Endothelial cell (in vitro differentiated cells): Measurements from ENCODE around the gene SPDYE2. TPM values are rescaled to one million over a fixed set of nuclear protein-coding genes. Genes with fewer than 3 reads are reported as not detected.
"Not testable (repeated sequence)": the region's sequence is repeated elsewhere in the genome, so short reads cannot be mapped to it uniquely, and the experiment has no call there.

Source experiments
- DNase-seq: peaks from one replicate; pipeline ENCODE4 v3.0.0; 2021; ENCODE audit warnings: low spot score
- H3K27ac Mint-ChIP-seq: one replicate; pipeline ENCODE4 v1.8.0; 2021; ENCODE audit warnings: mixed read lengths, inconsistent platforms; ENCODE audit not compliant: unreplicated experiment
- H3K27me3 Mint-ChIP-seq: one replicate; pipeline ENCODE4 v1.8.0; 2021; ENCODE audit warnings: mild to moderate bottlenecking, moderate library complexity, mixed read lengths, inconsistent platforms; ENCODE audit not compliant: unreplicated experiment
- H3K36me3 Mint-ChIP-seq: one replicate; pipeline ENCODE4 v1.8.0; 2021; ENCODE audit warnings: mild to moderate bottlenecking, low read depth, mixed read lengths, inconsistent platforms; ENCODE audit not compliant: unreplicated experiment
- H3K4me1 Mint-ChIP-seq: one replicate; pipeline ENCODE4 v1.8.0; 2021; ENCODE audit warnings: mild to moderate bottlenecking, mixed read lengths, inconsistent platforms; ENCODE audit not compliant: unreplicated experiment
- H3K4me3 Mint-ChIP-seq: one replicate; pipeline ENCODE4 v1.8.0; 2021; ENCODE audit warnings: mild to moderate bottlenecking, mixed read lengths, inconsistent platforms; ENCODE audit not compliant: unreplicated experiment
- H3K9me3 Mint-ChIP-seq: one replicate; pipeline ENCODE4 v1.8.0; 2021; ENCODE audit warnings: mixed read lengths, inconsistent platforms; ENCODE audit not compliant: unreplicated experiment
- total RNA-seq: library from RNA; stranded (reverse); fragmentation: NEBNext Ultra II Directional; extraction: Animal tissue kit (Norgen Biotek cat#: 25700); gene quantifications from one replicate; pipeline ENCODE4 v1.2.1, GENCODE V29; 2021; ENCODE audit not compliant: unreplicated experiment

SPDYE2 gene
- total RNA-seq, 1 donor from 2014 or later: not detected

GRCh38 chr7:102589857-102590256, 38.8 kb downstream of the SPDYE2 start:
- not testable (repeated sequence) for H3K4me1 Mint-ChIP-seq, H3K27ac Mint-ChIP-seq, H3K4me3 Mint-ChIP-seq, H3K9me3 Mint-ChIP-seq, H3K27me3 Mint-ChIP-seq, H3K36me3 Mint-ChIP-seq, DNase-seq

- H3K36me3 Mint-ChIP-seq, H3K27ac Mint-ChIP-seq, H3K4me3 Mint-ChIP-seq, H3K27me3 Mint-ChIP-seq, H3K9me3 Mint-ChIP-seq, DNase-seq, H3K4me1 Mint-ChIP-seq: not testable (repeated sequence)
These were observed 41.5 kb downstream of the SPDYE2 start for GRCh38 chr7:102592477-102593019.

DNA sequence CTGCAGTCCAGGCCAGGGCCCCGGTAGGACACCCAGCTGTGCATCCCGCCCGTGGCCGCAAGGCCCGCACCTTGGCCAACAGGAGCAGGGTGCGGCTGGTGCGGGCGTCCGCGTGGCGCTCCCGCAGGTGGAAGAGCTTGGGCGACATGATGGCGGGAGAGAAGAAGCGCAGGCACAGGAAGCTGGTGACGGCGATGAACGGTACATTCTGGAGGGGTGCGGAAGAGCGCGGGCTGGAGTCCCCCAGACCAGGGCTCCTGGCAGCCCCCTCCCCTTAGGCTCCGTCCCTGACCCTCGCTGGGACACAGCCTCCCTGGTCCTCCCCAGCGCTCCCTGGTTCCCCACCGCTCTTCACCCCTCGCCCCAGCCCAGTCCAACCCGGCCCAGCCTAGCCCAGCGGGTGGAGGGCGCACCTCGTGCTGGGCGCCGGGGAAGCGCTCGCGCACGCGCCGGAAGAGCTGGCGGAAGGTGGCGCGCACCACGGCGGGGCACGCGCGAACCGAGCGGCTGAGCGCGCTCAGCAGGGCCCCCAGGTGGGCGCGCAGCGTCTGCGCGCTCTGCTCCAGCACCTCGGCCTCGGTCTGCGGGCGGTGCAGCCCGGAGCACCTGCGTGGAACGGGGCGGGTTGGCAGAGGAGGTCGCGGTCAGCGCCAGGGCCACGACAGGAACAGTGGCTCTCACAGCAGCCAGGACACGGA, 42.8 kb downstream of the SPDYE2 start:
- DNase-seq, H3K27ac Mint-ChIP-seq, H3K36me3 Mint-ChIP-seq, H3K27me3 Mint-ChIP-seq, H3K9me3 Mint-ChIP-seq, H3K4me3 Mint-ChIP-seq, H3K4me1 Mint-ChIP-seq: not testable (repeated sequence)

DNA sequence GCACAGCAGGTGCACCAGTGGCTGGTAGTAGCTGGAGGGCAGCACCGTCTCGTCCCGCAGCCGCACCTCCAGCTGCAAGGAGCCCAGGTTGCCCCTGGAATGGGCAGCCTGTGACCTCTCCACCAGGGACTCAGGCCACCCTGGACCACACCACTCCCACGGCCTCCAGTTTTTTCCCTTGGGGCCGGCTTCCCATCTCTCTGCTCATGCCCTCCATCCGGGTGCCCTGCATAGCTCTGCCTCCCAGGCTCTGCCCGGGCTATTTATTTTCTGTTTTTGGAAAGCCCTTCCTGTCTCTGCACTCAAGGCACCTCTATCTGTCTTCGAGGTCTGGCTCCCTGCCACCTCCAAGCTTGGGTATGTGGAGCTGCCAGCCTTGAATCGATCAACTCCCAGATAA, 45.0 kb downstream of the SPDYE2 start:
- not testable (repeated sequence) for DNase-seq, H3K9me3 Mint-ChIP-seq, H3K36me3 Mint-ChIP-seq, H3K4me1 Mint-ChIP-seq, H3K27ac Mint-ChIP-seq, H3K4me3 Mint-ChIP-seq, H3K27me3 Mint-ChIP-seq

DNA sequence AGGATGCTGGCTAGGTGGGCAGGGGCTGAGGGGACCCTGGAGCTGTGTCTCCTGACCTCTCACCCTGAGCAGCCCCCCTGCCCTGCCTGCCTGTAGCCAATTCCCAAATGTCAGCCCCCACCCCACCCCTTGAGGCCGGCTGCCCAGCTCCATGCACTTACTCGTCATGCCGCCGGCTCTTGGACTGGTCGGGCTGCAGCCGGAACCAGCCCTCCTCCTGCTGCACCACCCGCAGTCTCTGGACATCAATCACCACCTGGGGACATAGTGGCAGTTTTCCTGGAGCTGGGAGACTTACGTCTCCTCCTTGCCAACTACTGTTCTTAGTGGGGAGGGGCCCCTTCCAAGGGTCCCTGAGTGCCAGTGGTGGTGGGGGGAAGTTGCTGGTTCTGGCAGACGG, 48.7 kb downstream of the SPDYE2 start:
- not testable (repeated sequence) for DNase-seq, H3K27me3 Mint-ChIP-seq, H3K27ac Mint-ChIP-seq, H3K4me1 Mint-ChIP-seq, H3K4me3 Mint-ChIP-seq, H3K9me3 Mint-ChIP-seq, H3K36me3 Mint-ChIP-seq

GRCh38 chr7:102602317-102602716, 51.3 kb downstream of the SPDYE2 start:
- not testable (repeated sequence) for H3K27ac Mint-ChIP-seq, DNase-seq, H3K4me3 Mint-ChIP-seq

DNA sequence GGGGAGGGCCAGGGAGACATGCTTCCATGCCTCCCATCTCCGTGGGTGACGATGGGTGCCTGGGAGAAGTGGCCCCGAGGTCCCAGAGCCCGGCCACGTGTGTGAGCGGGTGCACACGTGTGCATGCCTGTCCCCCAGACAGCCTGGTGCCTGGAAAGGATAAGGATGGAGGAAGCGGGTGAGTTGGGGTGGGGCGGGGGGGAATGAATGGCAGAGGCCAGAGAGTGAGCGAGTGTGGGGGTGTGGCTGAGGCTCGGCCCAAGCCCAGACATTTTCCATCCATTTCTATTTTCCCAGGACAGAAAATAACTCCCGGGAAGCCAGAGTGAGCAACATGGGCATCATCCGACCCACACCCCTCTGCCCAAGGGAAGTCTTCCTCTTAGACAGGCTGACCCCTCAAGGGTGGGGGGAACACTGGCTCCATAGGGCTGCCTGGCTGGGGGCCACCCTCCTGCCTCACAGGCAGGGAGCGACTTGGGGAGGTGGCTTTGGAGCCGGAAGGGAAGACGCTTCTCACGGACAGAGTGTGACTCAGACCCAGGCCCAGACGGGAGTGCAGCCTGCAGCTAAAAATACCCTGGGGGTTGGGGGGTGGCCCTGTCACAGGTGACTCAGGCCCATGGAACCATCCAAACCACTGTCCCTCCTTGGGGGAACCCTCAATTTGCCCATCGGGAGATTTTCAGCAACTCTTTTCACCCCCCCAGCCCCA, 53.6 kb downstream of the SPDYE2 start:
- not testable (repeated sequence) for DNase-seq, H3K27ac Mint-ChIP-seq, H3K4me3 Mint-ChIP-seq, H3K36me3 Mint-ChIP-seq, H3K4me1 Mint-ChIP-seq, H3K27me3 Mint-ChIP-seq, H3K9me3 Mint-ChIP-seq

More at GRCh38 chr7:102602317-102602716, 51.3 kb downstream of the SPDYE2 start:
- H3K4me1 Mint-ChIP-seq, H3K27me3 Mint-ChIP-seq, H3K9me3 Mint-ChIP-seq, H3K36me3 Mint-ChIP-seq: not testable (repeated sequence)

GRCh38 chr7:102606848-102607247, 55.8 kb downstream of the SPDYE2 start:
- H3K9me3 Mint-ChIP-seq, H3K36me3 Mint-ChIP-seq, H3K27me3 Mint-ChIP-seq, H3K4me3 Mint-ChIP-seq, DNase-seq, H3K27ac Mint-ChIP-seq, H3K4me1 Mint-ChIP-seq: not testable (repeated sequence)

DNA sequence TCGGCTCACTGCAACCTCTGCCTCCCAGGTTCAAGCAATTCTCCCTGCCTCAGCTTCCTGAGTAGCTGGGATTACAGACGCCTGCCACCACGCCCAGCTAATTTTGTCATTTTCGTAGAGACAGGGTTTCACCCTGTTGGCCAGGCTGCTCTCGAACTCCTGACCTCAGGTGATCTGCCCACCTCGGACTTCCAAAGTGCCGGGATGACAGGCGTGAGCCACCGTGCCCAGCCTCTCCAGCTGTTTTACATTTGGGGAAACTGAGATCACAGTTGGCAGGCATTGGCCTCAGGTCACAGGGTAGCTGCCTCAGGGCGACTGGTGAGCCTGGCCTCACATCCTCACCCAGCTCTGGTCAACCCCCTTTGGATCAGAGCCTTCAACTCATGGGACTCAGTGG, 58.7 kb downstream of the SPDYE2 start:
- not testable (repeated sequence) for H3K4me3 Mint-ChIP-seq, H3K27me3 Mint-ChIP-seq, H3K4me1 Mint-ChIP-seq, H3K9me3 Mint-ChIP-seq, DNase-seq, H3K36me3 Mint-ChIP-seq, H3K27ac Mint-ChIP-seq

GRCh38 chr7:102610441-102610840, 59.4 kb downstream of the SPDYE2 start:
- not testable (repeated sequence) for DNase-seq, H3K4me3 Mint-ChIP-seq, H3K27me3 Mint-ChIP-seq, H3K4me1 Mint-ChIP-seq, H3K27ac Mint-ChIP-seq, H3K36me3 Mint-ChIP-seq, H3K9me3 Mint-ChIP-seq

- not testable (repeated sequence) for H3K36me3 Mint-ChIP-seq, H3K27ac Mint-ChIP-seq, H3K9me3 Mint-ChIP-seq, H3K4me1 Mint-ChIP-seq, DNase-seq, H3K4me3 Mint-ChIP-seq, H3K27me3 Mint-ChIP-seq
These were observed 60.1 kb downstream of the SPDYE2 start for GRCh38 chr7:102611013-102611674.
